HCT116 (cell line): ENCODE measurements around the gene ADAM19. TPM values are rescaled to one million over a fixed set of nuclear protein-coding genes. Genes with fewer than 3 reads are reported as not detected.
A peak's percentile ranks its signal among the peaks of the same experiment; 100 is the strongest.

Experiments used
- ATAC-seq: fragments of 200-7000 bp; cut with Tn5 transposase; 2 replicates; pipeline ENCODE4 v1.9.1; 2020; ENCODE audit warnings: mild to moderate bottlenecking, moderate library complexity
- BruUV-seq: library from RNA; stranded (reverse); fragments of 400-500 nt; replicated peaks from 2 replicates; lab custom pipeline; 2021; lab: Mats Ljungman, UMichigan
- CTCF ChIA-PET: fragments of 300-600 bp; sonication (Branson Sonifier 250); formaldehyde crosslinking; loops from one replicate; lab custom pipeline; 2021; ENCODE audit warnings: antibody characterized with exemption; lab: Charles Lee
- POLR2A ChIA-PET: fragments of 300-600, 350-600 bp; sonication (Branson Sonifier 250); formaldehyde crosslinking; loops from one replicate; lab custom pipeline; 2021; ENCODE audit warnings: antibody characterized with exemption; lab: Charles Lee
- RAD21 ChIA-PET, 2 experiments: fragments of 300-600 bp; sonication (Branson Sonifier 250); formaldehyde crosslinking; loops; one replicate each; lab custom pipeline; 2023; ENCODE audit warnings: low total read pairs in 2 of 2; ENCODE audit not compliant: uncharacterized antibody in 2 of 2, unreplicated experiment in 2 of 2, low non-redundant PET in 1 of 2; lab: Charles Lee
- DNase-seq: peaks from one replicate; pipeline ENCODE4 v3.0.0-alpha.2; 2010; ENCODE audit warnings: low read depth, low spot score
- H2AFZ ChIP-seq: fragments of 200-600 bp; shearing (Covaris generic), sonication (generic); 2 replicates; pipeline ENCODE4 v1.6.1; 2017; ENCODE audit warnings: low read depth, mixed run types, mixed read lengths, antibody characterized with exemption, low read length; ENCODE audit not compliant: poor library complexity, severe bottlenecking
- H3K27ac ChIP-seq: 2 replicates; pipeline ENCODE4 v1.5.1; 2012; ENCODE audit warnings: low read depth, low read length
- H3K27me3 ChIP-seq: fragments of 200-600 bp; sonication (generic); 2 replicates; pipeline ENCODE4 v1.6.1; 2016; ENCODE audit warnings: mixed run types, low read length, mixed read lengths; ENCODE audit not compliant: insufficient read depth
- H3K36me3 ChIP-seq, 2 experiments: fragments of 200-500 bp in 1 of 2; fragments of 200-600 bp in 1 of 2; sonication (Bioruptor generic) in 1 of 2; sonication (generic) in 1 of 2; 2 replicates each; pipeline versions ENCODE4 v1.5.1 to v1.6.1; 2014 to 2016; ENCODE audit warnings: low read length in 2 of 2, inconsistent platforms in 1 of 2, mixed read lengths in 1 of 2, mixed run types in 1 of 2; ENCODE audit not compliant: insufficient read depth in 2 of 2, control insufficient read depth in 1 of 2
- H3K4me1 ChIP-seq, 2 experiments: fragments of 200-600 bp in 1 of 2; sonication (generic) in 1 of 2; 2 replicates each; pipeline versions ENCODE4 v1.5.1 to v1.6.1; 2012 to 2017; ENCODE audit warnings: low read length in 2 of 2, inconsistent platforms in 1 of 2, mild to moderate bottlenecking in 1 of 2, mixed read lengths in 1 of 2, mixed run types in 1 of 2, moderate library complexity in 1 of 2; ENCODE audit not compliant: insufficient read depth in 2 of 2, control insufficient read depth in 1 of 2
- H3K4me2 ChIP-seq: fragments of 200-600 bp; sonication (generic); 2 replicates; pipeline ENCODE4 v1.6.1; 2017; ENCODE audit warnings: mixed run types, low read length, mixed read lengths
- H3K4me3 ChIP-seq, 2 experiments: fragments of 200-600 bp in 1 of 2; sonication (generic) in 1 of 2; replicated peaks in 1 of 2; 2 replicates each; pipeline ENCODE4 v1.5.1; 2011 to 2016; ENCODE audit warnings: low read length in 2 of 2, control low read depth in 1 of 2, low read depth in 1 of 2, mild to moderate bottlenecking in 1 of 2, mixed read lengths in 1 of 2, mixed run types in 1 of 2
- H3K79me2 ChIP-seq: fragments of 200-600 bp; sonication (generic); 2 replicates; pipeline ENCODE4 v1.6.1; 2017; ENCODE audit warnings: mild to moderate bottlenecking, mixed run types, low read length, moderate library complexity, mixed read lengths; ENCODE audit not compliant: insufficient read depth
- H3K9ac ChIP-seq: fragments of 200-600 bp; sonication (generic); 2 replicates; pipeline ENCODE4 v1.6.1; 2016; ENCODE audit warnings: low read length, mixed read lengths
- H3K9me2 ChIP-seq: fragments of 200-600 bp; sonication (generic), shearing (Covaris generic); 2 replicates; pipeline ENCODE4 v1.6.1; 2017; ENCODE audit warnings: mixed run types, mild to moderate bottlenecking, moderate library complexity; ENCODE audit not compliant: insufficient read depth
- H3K9me3 ChIP-seq, 2 experiments: fragments of 200-500 bp in 1 of 2; fragments of 200-600 bp in 1 of 2; sonication (Bioruptor generic) in 1 of 2; sonication (generic) in 1 of 2; 2 replicates each; pipeline ENCODE4 v1.6.1; 2014 to 2017; ENCODE audit warnings: low read length in 2 of 2, mixed read lengths in 2 of 2, inconsistent platforms in 1 of 2, low read depth in 1 of 2, mild to moderate bottlenecking in 1 of 2, mixed run types in 1 of 2, moderate library complexity in 1 of 2; ENCODE audit not compliant: control insufficient read depth in 1 of 2, insufficient read depth in 1 of 2
- H4K20me1 ChIP-seq: fragments of 200-600 bp; sonication (generic), shearing (Covaris generic); 2 replicates; pipeline ENCODE4 v1.6.1; 2017; ENCODE audit warnings: mixed run types, mild to moderate bottlenecking, moderate library complexity; ENCODE audit not compliant: insufficient read depth
- CTCF ChIP-seq, 3 experiments: fragments of 200-600 bp in 1 of 3; sonication (generic) in 1 of 3; IDR thresholded peaks in 2 of 3; conservative IDR thresholded peaks in 1 of 3; 2 replicates each; pipeline ENCODE4 v1.5.1; 2012 to 2017; ENCODE audit warnings: low read depth in 2 of 3, low read length in 2 of 3, antibody characterized with exemption in 1 of 3, borderline replicate concordance in 1 of 3, control low read depth in 1 of 3, mild to moderate bottlenecking in 1 of 3, mixed read lengths in 1 of 3, mixed run types in 1 of 3, moderate library complexity in 1 of 3; ENCODE audit not compliant: insufficient read depth in 1 of 3
- EGR1 ChIP-seq: IDR thresholded peaks from 2 replicates; pipeline ENCODE4 v1.6.1; 2012; ENCODE audit warnings: low read depth
- FOSL1 ChIP-seq: IDR thresholded peaks from 2 replicates; pipeline ENCODE4 v1.6.1; 2012; ENCODE audit warnings: low read depth
- JUND ChIP-seq: IDR thresholded peaks from 2 replicates; pipeline ENCODE4 v1.6.1; 2012
- RAD21 ChIP-seq: IDR thresholded peaks from 2 replicates; pipeline ENCODE4 v1.6.1; 2012; ENCODE audit warnings: low read depth, mild to moderate bottlenecking
- SRF ChIP-seq: IDR thresholded peaks from 2 replicates; pipeline ENCODE4 v1.6.1; 2012; ENCODE audit warnings: low read depth
- TCF7L2 ChIP-seq: IDR thresholded peaks from 2 replicates; pipeline ENCODE4 v1.7.0; 2011; ENCODE audit warnings: borderline replicate concordance, inconsistent platforms; ENCODE audit not compliant: insufficient read depth, insufficient read length; ENCODE audit errors: extremely low read depth
- ZFX ChIP-seq: fragments of 450-650 bp; IDR thresholded peaks from 2 replicates; pipeline ENCODE4 v1.6.1; 2017
- intact Hi-C: fragments of 100-400 bp; cut with micrococcal nuclease; formaldehyde crosslinking; loops from 2 replicates; pipeline ENCODE4 v1.10.0; 2022
- total RNA-seq: library from RNA; stranded (reverse); gene quantifications from one replicate; pipeline ENCODE4 v1.2.1, GENCODE V29; 2021; ENCODE audit not compliant: unreplicated experiment

ADAM19 gene
- total RNA-seq, 1 experiment from 2014 or later, result 77.3 TPM

- Histone ChIP-seq H3K4me1 (peaks cover 2 to 24% of the 10 kb centered on the region in 2 experiments; a peak in 3 of 4 replicates), H2AFZ (no peak overlapping the region), H3K4me2 (no peak overlapping the region), H3K36me3 (no peaks in the 10 kb centered on the region), H3K4me3 (no peak overlapping the region), H3K27ac (no peak overlapping the region), H4K20me1 (no peaks in the 10 kb centered on the region), H3K9ac (no peak overlapping the region), H3K9me2 (no peaks in the 10 kb centered on the region), H3K79me2 (no peaks in the 10 kb centered on the region), H3K9me3 (no peaks in the 10 kb centered on the region; a peak in 1 of 4 replicates), H3K27me3 (no peaks in the 10 kb centered on the region)
- no peak for ATAC-seq
- no peak for DNase-seq
- BruUV-seq, result no TSS peak
- RAD21 ChIA-PET, result no interaction called here
- intact Hi-C loops, result no loop called here
- POLR2A ChIA-PET, result no interaction called here
- TF ChIP-seq EGR1, result no peak
- TF ChIP-seq ZFX, result no peak
- TF ChIP-seq TCF7L2, result no peak
- no peak for TF ChIP-seq SRF
- CTCF ChIA-PET, result no interaction called here
Measured at GRCh38 chr5:157581901-157582300, 6.3 kb upstream of the ADAM19 start.

GRCh38 chr5:157578079-157578780 is 2.7 kb upstream of the ADAM19 start:
- no peak for ATAC-seq
- no peak for TF ChIP-seq EGR1
- no peak for TF ChIP-seq FOSL1
- TF ChIP-seq CTCF (IDR thresholded peaks at IDR 0.05 in 2 of 3, conservative IDR thresholded peaks at IDR 0.05 in 1 of 3; ENCODE audit: borderline replicate concordance in 1 of 3, insufficient read depth in 1 of 3, low read depth in 2 of 3, low read length in 2 of 3), result no peak
- no peak for TF ChIP-seq RAD21
- no peak for TF ChIP-seq JUND
- Histone ChIP-seq H3K9ac (no peak overlapping the region), H2AFZ (no peak overlapping the region), H3K79me2 (peaks cover 23% of the 10 kb centered on the region), H3K9me2 (no peaks in the 10 kb centered on the region), H3K4me2 (peak overlapping the region; percentile 27), H3K4me1 (peaks cover 14 to 53% of the 10 kb centered on the region in 2 experiments), H4K20me1 (no peaks in the 10 kb centered on the region), H3K4me3 (no peak overlapping the region), H3K27ac (no peak overlapping the region), H3K36me3 (no peaks in the 10 kb centered on the region), H3K27me3 (no peaks in the 10 kb centered on the region), H3K9me3 (no peaks in the 10 kb centered on the region)
- intact Hi-C loops, result loop anchor here (5.0 kb wide), 1 partner anchor 164 kb away; the partner anchor contains the start of gene LSM11
- no TSS peak for BruUV-seq
- CTCF ChIA-PET, result interaction anchor here (0.8 kb wide), 1 partner anchor 106 kb away, joined by 3 read pairs; no protein-coding TSS in a partner anchor
- DNase-seq, result no peak
- POLR2A ChIA-PET, result no interaction called here
- RAD21 ChIA-PET, result no interaction called here
